ENCODE data around the gene IFNLR1. TPM values are rescaled to one million over a fixed set of nuclear protein-coding genes. Genes with fewer than 3 reads are reported as not detected.

The IFNLR1 gene
- total and polyA plus RNA-seq, 9 of the 15 experiments (the other 6 are each of a cell fraction or from before 2014, with no cell fraction given) = not detected

- ATAC-seq (no peak), FAIRE-seq (no peak), DNase-seq (ENCODE audit: extremely low read depth in 1 of 4, low spot score in 3 of 4) (no peak)
- no peak for TF ChIP-seq PKNOX1 (IDR thresholded peaks at IDR 0.05)
- no peak for TF ChIP-seq RBM34 (IDR thresholded peaks at IDR 0.05; ENCODE audit: borderline replicate concordance, insufficient read depth, low read length)
- no peak for TF ChIP-seq CHAMP1 (IDR thresholded peaks at IDR 0.05)
- Histone ChIP-seq H4K20me1 (replicated peaks; ENCODE audit: control insufficient read depth, insufficient read depth, low read length) (peaks cover 12% of the 10 kb centered on the region), H3K27me3 (ENCODE audit: control insufficient read depth in 2 of 2, insufficient read depth in 2 of 2, low read length in 2 of 2) (peaks cover 26 to 81% of the 10 kb centered on the region in 2 experiments), H3K79me2 (ENCODE audit: control insufficient read depth, insufficient read depth, low read length) (no peaks in the 10 kb centered on the region), H2AFZ (ENCODE audit: low read depth, low read length) (no peak overlapping the region), H3K4me3 (no peak overlapping the region), H3K9ac (ENCODE audit: insufficient read depth in 1 of 2, low read depth in 2 of 2, low read length in 2 of 2) (no peak overlapping the region), H3K36me3 (ENCODE audit: control insufficient read depth, insufficient read depth, low read length) (no peaks in the 10 kb centered on the region), H3K9me3 (replicated peaks; ENCODE audit: control insufficient read depth, insufficient read depth, low read depth, low read length) (no peaks in the 10 kb centered on the region), H3K9me1 (ENCODE audit: control insufficient read depth, insufficient read depth, low read length) (no peaks in the 10 kb centered on the region), H3K4me1 (replicated peaks in 1 of 2; ENCODE audit: control insufficient read depth in 2 of 2, insufficient read depth in 2 of 2, low read length in 2 of 2) (no peaks in the 10 kb centered on the region; a peak in 1 of 5 replicates), H3K27ac (ENCODE audit: extremely low read depth, low read depth, low read length) (no peak overlapping the region), H3K4me2 (ENCODE audit: insufficient read depth, low read length) (no peak overlapping the region)
- WGBS (ENCODE audit: insufficient coverage, low coverage, missing lambda C conversion rate) = 0% methylated on average over 5 of the region's 5 CpGs
- ChIA-PET POLR2A (interaction anchor here (0.8 to 1.5 kb wide), 3 partner anchors 8 to 30 kb away, joined by 3 to 4 read pairs (median 3); partner anchors contain the start of gene MYOM3), CTCF (ENCODE audit: low intra/inter-chr PET ratio) (no interaction called here)
- intact Hi-C loops (cut with micrococcal nuclease) (no loop called here), in situ Hi-C loops (cut with MboI) (no loop called here)
- BruUV-seq (replicated peaks) = no TSS peak
Measured at GRCh38 chr1:24119489-24119858, 67.6 kb downstream of the IFNLR1 start.

Measured in K562 (cell line).